Hematopoietic multipotent progenitor cell treated with erythropoietin and hydrocortisone succinate and interleukin-3 and kit ligand, for 15 days (in vitro differentiated cells): ENCODE data around the gene GAPT.

ENCODE experiments used
- DNase-seq: peaks from one replicate; pipeline ENCODE4 v3.0.0-alpha.2; 2015; ENCODE audit warnings: low spot score

The GAPT gene

DNA sequence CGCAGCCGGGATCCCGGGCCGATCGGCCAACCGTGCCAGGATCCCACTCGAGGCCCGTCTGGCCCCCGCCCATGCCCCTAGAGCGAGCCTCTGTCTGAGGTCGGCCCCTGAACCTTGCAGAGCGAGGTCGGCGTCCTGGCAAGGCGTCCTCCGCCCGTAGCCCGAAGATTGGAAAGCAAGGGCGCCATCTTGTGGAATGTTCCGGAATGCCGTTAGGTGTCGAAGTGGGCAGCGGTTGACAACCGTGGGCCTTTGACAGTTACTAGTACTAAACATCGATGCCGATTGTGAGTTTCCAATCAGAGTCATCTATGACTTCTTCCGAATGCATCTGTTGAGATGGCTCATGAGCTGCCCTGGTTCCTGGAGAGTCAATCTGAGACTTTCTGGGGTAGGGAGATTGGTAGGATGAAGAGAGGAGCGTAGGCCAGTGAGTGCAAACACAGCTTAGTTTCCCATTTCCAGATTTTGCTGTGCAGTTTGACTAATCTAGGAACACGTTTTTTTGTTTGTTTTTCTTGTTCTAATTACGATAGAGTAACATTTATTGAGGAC lies 30.4 kb upstream of the GAPT start:
- DNase-seq: peak; percentile 79

DNA sequence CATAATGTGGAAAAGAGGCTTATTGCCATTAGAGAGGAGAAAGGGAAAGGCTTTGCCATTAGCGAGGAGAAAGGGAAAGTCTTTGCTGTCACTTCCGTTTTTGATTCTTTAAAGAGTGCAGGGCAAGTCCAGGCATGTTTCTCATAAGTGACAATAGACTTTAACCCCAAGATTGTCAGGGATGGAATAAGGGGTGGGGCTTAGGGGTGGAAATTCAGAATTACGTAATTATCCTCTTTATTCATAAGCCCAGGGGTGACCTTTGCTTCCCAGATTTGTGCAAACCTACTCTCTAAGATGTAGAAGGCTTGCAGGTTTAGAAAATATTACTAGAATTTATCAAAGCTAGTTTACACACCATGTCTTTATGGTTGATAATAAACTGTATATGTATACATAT lies 29.1 kb upstream of the GAPT start:
- DNase-seq: no peak

DNA sequence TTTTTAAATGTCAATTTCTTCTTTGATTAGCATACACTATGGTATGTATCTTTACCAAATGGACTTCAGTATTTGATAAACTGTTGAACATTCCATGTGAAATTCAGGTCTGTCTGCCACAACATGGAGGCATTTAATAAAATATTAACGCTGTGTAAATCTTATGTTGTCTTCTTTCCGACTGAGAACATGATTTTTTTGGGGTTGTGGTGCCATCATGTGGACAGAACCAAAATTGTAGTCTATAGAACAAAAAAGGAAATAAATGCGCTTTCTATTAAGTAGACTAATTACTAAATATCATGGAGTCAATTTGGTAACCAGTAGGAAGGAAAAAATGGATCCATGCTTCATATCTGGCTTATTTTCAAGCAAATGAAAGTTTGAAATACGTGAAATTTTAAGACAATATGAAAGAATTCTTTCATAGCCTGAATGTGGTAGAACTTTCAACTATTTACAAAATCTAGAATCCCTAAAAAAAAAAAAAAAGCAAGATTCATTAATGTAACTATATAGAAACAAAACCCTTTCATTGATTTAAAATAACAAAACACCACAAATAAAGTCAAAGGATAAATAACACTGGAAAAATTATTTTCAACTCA lies 28.5 kb upstream of the GAPT start:
- peak; percentile 41 for DNase-seq

DNA sequence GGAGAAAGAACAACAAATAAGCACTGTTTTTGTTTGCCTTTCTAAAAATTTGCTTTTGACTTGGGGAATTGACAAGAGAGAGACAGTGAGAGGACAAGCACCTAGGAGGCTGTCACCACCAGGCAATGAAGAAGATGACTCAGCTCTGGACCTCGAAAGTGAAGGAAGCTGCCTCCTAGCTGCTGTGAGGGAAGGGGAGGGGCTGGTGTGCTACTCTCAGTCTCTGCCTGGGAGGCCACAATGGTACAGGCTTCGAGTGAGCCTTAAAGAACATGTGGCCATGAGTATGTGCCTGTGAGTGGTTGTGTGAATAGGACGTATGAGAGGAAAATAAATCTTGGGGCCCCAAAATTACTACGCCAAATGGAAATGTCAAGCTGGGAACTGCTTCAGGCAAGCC lies 24.3 kb upstream of the GAPT start:
- DNase-seq: no peak

DNA sequence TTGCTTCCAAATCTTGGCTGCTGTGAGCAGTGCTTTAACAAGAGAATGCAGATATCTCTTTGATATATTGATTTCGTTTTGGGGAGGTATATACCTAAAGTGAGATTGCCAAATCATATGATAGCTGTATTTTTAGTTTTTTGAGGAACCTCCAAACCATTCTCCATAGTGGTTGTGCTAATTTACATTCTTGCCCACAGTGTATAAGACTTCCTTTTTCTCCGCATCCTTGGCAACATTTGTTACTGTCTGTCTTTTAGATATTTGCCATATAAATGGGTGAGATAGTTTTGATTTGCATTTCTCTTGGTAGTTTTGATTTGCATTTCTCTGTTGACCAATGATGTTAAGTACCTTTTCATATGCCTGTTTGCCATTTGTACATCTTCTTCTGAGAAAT lies 21.3 kb upstream of the GAPT start:
- no peak for DNase-seq

DNA sequence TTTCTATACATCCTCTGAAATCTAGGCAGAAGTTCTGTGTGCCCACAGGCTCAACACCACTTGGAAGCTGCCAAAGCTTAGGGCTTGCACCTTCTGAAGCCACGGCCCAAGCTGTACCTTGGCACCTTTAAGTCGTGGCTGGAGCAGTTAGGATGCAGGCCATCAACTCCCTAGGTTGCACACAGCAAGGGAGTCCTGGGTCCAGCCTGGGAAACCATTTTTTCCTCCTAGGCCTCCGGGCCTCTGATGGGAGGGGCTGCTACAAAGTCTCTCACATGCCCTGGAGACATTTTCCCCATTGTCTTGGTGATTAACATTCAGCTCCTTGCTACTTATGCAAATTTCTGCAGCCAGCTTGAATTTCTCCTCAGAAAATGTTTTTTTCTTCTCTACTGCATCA lies 15.8 kb upstream of the GAPT start:
- no peak for DNase-seq

DNA sequence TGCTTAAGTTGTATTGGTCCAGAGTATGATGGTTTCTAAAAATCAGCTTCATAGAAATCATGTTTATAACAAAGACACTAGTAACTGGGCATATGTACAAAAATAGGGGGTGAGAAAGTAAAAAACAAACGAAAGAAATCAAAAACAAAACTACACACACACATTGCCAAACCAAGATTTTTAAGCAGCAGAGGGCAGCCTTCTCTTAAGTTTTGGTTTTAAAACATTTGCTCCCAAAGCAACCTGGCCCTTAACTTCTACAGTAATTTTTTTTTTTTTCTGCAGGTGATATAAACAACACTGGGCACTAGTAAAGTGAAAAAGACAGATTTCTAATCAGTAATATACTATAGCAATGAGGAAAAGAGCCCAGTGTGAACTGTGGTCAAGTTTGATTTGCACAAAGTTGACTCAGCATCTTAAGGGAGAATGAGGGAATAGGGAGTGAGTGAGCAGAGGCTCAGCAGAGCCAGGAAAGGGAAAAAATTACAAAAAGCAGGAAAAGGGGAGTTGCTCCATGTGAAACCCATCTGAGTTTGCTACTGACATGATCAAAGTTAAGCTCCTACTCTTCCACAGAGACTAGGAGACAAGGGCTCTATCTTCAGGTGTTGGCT lies 13.4 kb upstream of the GAPT start:
- DNase-seq: no peak

DNA sequence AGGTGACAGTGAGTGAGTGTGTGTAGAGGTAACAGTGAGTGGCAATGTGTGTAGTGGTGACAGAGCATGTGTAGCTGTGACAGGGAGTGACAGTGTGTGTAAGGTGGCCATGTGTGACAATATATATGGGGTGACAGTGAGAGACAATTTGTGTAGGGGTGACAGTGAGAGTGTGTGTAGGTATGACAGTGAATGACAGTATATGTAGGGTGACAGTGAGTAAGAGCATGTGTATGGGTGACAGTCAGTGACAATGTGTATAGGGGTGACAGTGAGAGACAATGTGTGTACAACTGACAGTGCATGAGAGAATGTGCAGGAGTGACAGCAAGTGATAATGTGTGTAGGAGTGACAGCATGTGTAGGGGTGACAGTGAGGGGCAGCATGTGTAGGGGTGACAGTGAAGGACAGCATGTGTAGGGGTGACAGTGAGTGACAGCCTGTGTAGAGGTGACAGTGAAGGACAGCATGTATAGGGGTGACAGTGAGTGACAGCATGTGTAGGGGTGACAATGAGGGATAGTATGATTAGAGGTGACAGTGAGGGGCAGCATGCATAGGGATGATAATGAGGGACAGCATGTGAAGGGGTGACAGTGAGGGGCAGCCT lies 10.1 kb upstream of the GAPT start:
- no peak for DNase-seq

DNA sequence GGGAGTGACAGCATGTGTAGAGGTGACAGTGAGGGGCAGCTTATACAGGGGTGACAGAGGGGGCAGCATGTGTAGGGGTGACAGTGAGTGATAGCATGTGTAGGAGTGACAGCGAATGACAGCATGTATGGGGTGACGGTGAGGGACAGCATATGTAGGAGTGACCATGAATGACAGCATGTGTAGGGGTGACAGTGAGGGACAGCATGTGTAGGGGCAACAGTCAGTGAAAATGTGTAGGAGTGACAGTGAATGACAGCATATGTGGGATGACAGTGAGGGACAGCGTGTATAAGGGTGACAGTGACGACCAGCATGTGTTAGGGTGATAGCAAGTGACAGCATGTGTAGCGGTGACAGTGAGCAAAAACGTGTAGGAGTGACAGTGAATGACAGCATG lies 9.4 kb upstream of the GAPT start:
- DNase-seq: no peak

DNA sequence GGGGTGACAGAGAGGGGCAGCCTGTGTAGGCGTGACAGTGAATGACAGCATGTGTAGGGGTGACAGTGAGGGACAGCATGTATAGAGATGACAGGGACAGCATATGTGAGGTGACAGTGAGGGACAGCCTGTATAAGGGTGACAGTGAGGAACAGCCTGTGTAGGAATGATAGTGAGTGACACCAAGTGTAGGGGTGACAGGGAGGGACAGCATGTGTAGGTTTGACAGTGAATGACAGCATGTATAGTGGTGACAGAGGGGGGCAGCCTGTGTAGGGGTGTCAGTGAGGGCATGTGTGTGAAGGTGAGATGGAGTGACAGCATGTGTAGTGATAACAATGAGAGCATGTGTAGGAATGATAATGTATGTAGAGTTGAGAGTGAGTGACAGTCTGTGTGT lies 8.7 kb upstream of the GAPT start:
- no peak for DNase-seq

DNA sequence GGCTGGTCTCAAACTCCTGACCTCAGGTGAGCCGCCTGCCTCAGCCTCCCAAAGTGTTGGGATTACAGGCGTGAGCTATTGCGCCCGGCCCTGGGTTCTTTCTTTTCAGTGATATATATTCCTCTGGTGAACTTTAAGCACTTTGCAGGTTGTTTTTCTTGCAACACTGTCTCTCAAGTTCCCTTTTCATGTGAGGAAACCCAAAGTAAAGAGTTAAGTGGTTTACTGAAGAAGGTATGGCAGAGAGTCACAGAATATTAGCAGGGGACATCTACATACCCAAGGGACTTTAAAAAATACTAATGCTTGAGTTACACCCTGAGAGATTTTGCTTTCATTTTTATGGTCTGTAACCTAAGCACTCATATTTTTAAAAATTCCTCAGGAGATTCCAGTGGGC lies 6.7 kb upstream of the GAPT start:
- no peak for DNase-seq

DNA sequence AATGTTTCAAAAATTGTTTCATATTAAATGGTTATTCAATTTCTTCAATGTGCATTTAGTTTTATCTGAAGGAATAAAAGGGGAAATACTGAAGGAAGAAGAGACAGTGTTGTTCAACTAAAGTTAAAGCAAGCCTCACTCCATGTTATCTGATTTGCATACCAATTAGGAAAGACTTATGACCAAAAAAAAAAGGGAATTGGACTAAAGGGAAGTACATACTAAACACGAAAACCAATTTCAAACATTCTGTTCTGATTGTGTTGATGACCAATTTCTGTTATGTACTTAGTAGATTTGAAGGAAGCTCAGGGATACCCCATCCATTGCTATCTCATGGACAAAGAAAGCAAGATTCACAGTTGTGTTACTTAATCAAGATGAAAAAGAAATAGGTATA lies 4.9 kb upstream of the GAPT start:
- DNase-seq: no peak

DNA sequence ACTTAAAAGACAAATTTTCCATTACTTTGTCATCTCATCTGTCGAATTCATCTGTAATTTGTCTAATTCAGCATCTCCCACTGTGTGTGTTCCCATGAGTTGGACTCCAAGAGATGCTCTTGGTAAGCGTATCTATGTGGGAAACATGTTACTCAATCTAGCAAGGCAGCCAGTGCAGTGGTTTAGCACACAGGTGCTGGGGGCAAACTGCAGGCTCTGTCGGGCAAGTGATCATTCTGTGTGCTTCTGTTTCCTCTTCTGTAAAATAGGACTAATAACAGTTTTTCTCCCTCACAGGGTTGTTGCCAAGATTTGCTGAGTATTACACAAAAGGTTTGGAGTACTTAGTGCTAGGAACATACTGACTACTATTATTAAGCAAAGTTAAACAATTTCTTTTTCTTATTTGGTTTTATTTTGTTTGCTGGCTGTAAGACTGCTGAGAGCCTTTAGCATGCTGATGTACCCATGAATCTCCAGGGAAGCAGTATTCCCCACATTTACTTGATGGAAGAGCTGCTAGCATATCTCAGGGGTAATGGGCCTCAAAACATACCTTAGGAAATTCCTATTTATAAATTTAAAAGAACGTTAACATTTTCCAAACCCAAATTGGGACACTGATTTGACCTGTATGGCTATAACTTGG lies 709 bp upstream of the GAPT start:
- no peak for DNase-seq

DNA sequence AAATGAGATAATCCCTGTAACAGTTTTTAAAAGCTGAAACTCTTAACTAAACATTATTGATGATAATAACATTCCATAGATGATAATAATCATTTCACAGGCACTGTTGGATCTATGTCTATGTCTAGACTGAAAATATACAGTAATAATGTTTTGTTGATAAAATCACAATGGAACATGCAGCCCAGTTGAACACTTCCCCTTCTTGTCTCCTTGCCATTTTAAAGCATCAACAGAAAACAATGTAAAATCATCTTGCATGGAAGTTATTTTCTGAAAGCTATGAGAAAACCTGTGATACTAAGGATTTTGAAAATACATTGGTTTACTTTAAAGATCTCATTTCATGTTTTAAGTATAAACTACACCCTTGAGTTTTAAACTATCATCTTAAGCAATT lies 1.9 kb downstream of the GAPT start:
- DNase-seq: no peak

DNA sequence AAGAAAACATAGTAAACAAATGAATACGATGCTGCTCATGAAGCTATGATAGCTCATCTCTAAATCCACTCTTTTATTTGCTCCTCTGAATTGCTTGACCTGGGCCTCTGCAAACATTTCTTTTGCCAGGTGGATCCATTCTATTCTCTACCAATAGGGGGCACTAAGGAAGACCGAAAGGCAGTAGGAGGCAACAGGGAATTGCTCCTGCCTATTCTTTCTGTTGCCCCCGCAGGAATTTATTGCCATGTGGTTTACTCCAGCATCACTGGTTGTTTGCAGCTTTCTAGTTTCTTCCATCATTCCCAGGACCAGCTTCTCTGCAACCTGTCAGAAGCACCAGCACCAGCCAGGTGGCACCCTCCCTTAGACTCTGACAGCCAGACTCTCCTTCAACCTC lies 5.3 kb downstream of the GAPT start:
- no peak for DNase-seq

DNA sequence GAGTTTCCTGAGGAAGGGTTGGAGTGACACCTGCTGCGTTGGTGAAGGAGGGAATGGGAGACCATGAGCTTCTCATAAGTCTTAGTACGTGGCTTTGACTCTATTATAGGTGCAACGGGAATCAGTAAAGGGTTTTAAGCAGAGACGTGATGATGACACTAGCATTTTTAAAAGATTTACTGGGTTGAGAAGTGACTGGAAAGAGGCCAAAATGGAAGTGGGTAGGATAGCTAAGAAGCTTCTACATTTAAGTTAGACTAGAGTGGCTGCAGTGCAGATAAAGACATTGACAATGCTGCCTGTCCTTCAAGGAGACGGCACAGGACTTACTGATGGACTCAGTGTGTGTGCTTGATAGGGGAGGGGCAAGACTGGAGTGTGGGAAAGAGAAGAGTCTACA lies 6.2 kb downstream of the GAPT start:
- no peak for DNase-seq

DNA sequence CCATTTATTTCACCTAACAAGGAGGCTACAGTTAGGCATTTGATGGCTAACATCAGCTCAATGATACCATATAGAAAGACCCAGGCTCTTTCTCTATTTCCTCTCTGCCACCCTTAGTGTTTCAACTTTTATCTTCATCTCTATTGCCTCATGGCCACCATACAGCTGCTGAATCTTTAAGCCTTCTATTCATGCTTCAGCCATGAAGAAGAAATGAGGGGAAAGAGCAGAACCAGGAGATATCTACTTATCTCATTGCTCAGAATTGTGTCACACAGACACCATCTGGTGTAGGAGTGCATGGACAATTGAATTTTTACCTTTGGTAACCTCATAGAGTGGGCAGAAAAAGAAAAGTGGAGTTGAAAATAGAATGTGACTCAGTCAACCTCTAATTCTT lies 6.7 kb downstream of the GAPT start:
- DNase-seq: no peak

DNA sequence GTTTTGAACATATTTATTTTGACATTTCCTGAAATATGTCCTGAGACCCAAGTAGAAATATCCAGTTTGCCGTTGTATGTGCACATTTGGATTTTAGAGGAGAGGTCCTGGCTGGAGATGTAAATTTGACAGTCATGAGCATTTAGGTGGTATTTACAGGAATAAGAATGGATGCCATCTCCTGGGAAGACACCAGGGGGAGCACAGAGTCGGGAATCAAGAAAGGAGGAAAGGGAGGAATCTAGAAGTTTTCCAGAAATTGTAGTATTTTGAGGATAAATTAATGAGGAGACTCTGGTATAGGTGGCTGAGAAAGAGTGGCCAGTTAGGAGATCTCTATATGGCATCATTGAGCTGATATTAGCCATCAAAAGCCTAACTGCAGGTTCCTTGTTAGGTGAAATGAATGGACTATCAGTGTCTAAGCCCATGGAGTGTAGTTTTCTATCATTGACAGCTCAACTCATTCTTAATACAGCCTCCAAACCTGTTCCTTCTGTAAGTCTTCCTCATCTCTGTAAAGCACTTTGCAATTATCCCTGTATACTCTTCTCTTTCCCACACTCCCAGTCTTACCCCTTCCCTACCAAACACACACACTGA lies 7.2 kb downstream of the GAPT start:
- no peak for DNase-seq

DNA sequence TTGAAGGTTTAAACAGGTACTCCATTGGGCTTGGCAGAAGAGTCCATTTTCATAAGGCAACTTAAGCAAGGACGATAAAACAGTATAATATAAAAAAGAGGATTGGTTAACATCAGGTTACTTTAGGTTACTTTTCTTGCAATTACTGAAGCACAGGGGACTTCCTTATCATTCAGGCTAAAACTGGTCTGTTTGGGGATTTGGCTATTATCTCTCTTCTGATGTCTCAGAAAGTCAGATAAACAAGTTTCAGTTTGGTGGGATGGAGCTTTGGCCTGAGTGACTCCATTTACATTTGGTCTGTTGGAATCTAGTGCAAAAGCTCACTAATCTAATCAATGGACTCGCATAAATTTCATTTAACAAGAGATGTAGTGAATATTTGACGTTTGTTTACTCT lies 8.0 kb downstream of the GAPT start:
- no peak for DNase-seq

DNA sequence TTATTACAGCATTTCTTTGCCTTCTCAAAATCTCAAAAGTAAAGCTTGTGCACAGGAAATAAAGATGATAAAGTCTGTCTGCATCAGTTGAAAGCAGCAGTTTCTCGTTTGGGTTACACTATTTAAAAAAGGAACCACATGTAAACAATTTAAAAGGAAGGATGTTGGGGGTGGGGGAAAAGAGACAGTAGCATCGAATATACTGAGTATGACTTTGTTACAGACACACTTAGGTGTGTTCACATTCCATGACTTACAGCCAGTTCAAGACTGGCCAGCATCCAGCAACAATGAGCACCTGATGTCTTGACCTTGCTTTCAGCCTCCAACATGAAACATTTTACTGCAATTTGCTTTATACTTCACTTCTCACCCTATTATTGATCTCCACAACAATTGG lies 8.7 kb downstream of the GAPT start:
- no peak for DNase-seq

DNA sequence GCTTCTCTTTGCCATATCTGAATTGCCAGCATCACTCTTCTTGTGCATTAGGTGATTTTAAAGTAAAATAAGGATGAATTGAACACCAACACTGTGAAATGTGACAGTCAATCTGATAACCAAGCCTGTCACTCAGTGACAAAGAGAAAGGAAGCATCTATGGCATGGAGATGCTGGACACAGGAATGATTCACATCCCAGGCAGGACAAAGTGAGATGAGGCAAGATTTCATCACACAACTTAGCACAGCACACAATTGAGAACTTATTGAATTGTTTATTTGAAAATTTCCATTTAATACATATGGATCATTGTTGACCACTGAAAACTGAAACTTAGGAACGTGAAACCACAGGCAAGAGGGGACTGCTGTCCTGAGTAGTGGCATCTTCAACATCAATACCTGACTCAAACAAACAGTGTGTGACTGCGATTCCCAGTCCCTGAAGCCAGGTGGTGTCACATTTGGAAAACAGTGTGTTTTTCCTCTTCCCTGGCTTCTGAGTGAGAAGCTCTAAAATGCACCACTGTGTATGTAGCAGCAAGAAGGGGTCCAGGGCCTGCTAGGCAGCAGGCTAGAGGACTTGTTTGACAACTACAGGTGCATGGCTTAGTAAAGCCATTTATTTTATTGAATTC lies 10.7 kb downstream of the GAPT start:
- no peak for DNase-seq

DNA sequence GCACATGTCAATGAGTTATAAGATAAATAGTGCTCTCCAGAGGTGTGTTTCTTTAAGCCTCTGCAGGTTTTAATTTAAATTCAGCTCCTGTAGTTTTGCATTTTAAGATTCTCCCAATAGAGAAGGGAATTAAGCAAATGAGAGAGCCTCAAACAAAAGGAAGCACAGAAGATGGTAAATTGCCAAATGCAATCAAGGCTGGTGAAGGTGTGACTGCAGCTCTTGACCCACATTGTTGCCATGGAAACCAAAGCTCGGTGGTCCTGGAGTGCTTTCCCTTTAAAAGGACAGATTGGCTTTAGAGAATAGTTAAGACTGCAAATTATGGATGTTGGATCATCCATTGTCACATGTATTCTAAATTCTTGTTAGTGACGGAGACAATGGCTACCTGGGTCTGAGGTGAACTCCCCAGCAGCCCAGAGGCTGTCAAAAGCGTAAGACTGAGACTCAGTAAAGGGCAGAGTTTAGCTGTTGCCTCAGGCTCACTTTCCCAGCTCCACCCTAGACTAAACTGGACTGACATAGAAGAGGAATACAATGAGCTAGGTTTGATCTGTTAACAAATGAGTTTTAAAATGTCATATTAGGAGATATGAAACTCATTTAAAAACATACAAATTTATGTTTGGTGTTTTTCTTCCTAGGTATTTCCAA lies 12.3 kb downstream of the GAPT start:
- DNase-seq: no peak
